Dendritic cell treated with granulocyte-macrophage colony-stimulating factor and Interleukin-4, amounts not matched to agents 40 ng/mL and 50 ng/mL, for 4 days (primary cell): ENCODE measurements around the gene ZNRF3.
"Not testable (repeated sequence)": the region's sequence is repeated elsewhere in the genome, so short reads cannot be mapped to it uniquely, and the experiment has no call there.

Experiments
- H3K27ac Mint-ChIP-seq: one replicate; pipeline ENCODE4 v1.8.0; 2022; ENCODE audit warnings: mild to moderate bottlenecking, mixed read lengths
- H3K27me3 Mint-ChIP-seq: one replicate; pipeline ENCODE4 v1.8.0; 2022; ENCODE audit warnings: mild to moderate bottlenecking, mixed read lengths
- H3K36me3 Mint-ChIP-seq: one replicate; pipeline ENCODE4 v1.8.0; 2022; ENCODE audit warnings: low read depth, mixed read lengths
- H3K4me1 Mint-ChIP-seq: one replicate; pipeline ENCODE4 v1.8.0; 2022; ENCODE audit warnings: low read depth, mixed read lengths
- H3K4me3 Mint-ChIP-seq: one replicate; pipeline ENCODE4 v1.8.0; 2022; ENCODE audit warnings: mild to moderate bottlenecking, moderate library complexity, mixed read lengths
- H3K9me3 Mint-ChIP-seq: one replicate; pipeline ENCODE4 v1.8.0; 2022; ENCODE audit warnings: mixed read lengths
- intact Hi-C: fragments of 100-400 bp; cut with micrococcal nuclease; formaldehyde crosslinking; loops from one replicate; pipeline ENCODE4 v1.15.0; 2022

ZNRF3 gene

GRCh38 chr22:29029202-29030000, 146.0 kb downstream of the ZNRF3 start:
- H3K4me1 Mint-ChIP-seq: peaks cover 19% of the 10 kb centered on the region
- H3K27ac Mint-ChIP-seq: no peak overlapping the region
- peaks cover 48% of the 10 kb centered on the region for H3K27me3 Mint-ChIP-seq

GRCh38 chr22:29030016-29030617, 146.7 kb downstream of the ZNRF3 start:
- Mint-ChIP-seq H3K36me3 (no peaks in the 10 kb centered on the region), H3K9me3 (no peaks in the 10 kb centered on the region), H3K4me3 (peak overlapping the region; percentile 48), H3K27ac (no peak overlapping the region), H3K27me3 (peaks cover 48% of the 10 kb centered on the region), H3K4me1 (peaks cover 19% of the 10 kb centered on the region)
- intact Hi-C loops: no loop called here

More at GRCh38 chr22:29029202-29030000, 146.0 kb downstream of the ZNRF3 start:
- Mint-ChIP-seq H3K9me3 (no peaks in the 10 kb centered on the region), H3K4me3 (no peak overlapping the region), H3K36me3 (no peaks in the 10 kb centered on the region)
- intact Hi-C loops: no loop called here

GRCh38 chr22:29030618-29031226, 147.3 kb downstream of the ZNRF3 start:
- no peaks in the 10 kb centered on the region for H3K9me3 Mint-ChIP-seq
- peaks cover 48% of the 10 kb centered on the region for H3K27me3 Mint-ChIP-seq
- H3K27ac Mint-ChIP-seq: no peak overlapping the region
- intact Hi-C loops: no loop called here
- H3K4me1 Mint-ChIP-seq: peaks cover 19% of the 10 kb centered on the region
- H3K36me3 Mint-ChIP-seq: no peaks in the 10 kb centered on the region
- H3K4me3 Mint-ChIP-seq: peak overlapping the region; percentile 48

GRCh38 chr22:29031227-29032011, 148.0 kb downstream of the ZNRF3 start:
- H3K4me1 Mint-ChIP-seq: peaks cover 19% of the 10 kb centered on the region

GRCh38 chr22:29032014-29032475, 148.7 kb downstream of the ZNRF3 start:
- Mint-ChIP-seq H3K27ac (no peak overlapping the region), H3K36me3 (no peaks in the 10 kb centered on the region), H3K27me3 (peaks cover 48% of the 10 kb centered on the region), H3K4me3 (no peak overlapping the region), H3K4me1 (peaks cover 19% of the 10 kb centered on the region), H3K9me3 (no peaks in the 10 kb centered on the region)
- intact Hi-C loops: no loop called here

More at GRCh38 chr22:29031227-29032011, 148.0 kb downstream of the ZNRF3 start:
- no peaks in the 10 kb centered on the region for H3K36me3 Mint-ChIP-seq
- no peak overlapping the region for H3K4me3 Mint-ChIP-seq
- no peak overlapping the region for H3K27ac Mint-ChIP-seq
- no peaks in the 10 kb centered on the region for H3K9me3 Mint-ChIP-seq
- intact Hi-C loops: no loop called here
- peaks cover 48% of the 10 kb centered on the region for H3K27me3 Mint-ChIP-seq

- Mint-ChIP-seq H3K27me3 (peaks cover 48% of the 10 kb centered on the region), H3K4me1 (peaks cover 19% of the 10 kb centered on the region), H3K4me3 (no peak overlapping the region), H3K36me3 (no peaks in the 10 kb centered on the region), H3K9me3 (no peaks in the 10 kb centered on the region), H3K27ac (no peak overlapping the region)
- intact Hi-C loops: no loop called here
Observed at GRCh38 chr22:29032584-29032983, 149.2 kb downstream of the ZNRF3 start.

- Mint-ChIP-seq H3K27ac (no peak overlapping the region), H3K27me3 (peaks cover 8% of the 10 kb centered on the region), H3K4me3 (no peak overlapping the region), H3K9me3 (no peaks in the 10 kb centered on the region), H3K36me3 (no peaks in the 10 kb centered on the region), H3K4me1 (no peaks in the 10 kb centered on the region)
- intact Hi-C loops: no loop called here
Observed at GRCh38 chr22:29037340-29037932, 154.1 kb downstream of the ZNRF3 start.

- intact Hi-C loops: no loop called here
- Mint-ChIP-seq H3K9me3 (no peaks in the 10 kb centered on the region), H3K4me1 (no peaks in the 10 kb centered on the region), H3K4me3 (no peak overlapping the region), H3K27ac (no peak overlapping the region), H3K36me3 (no peaks in the 10 kb centered on the region), H3K27me3 (no peaks in the 10 kb centered on the region)
Observed at GRCh38 chr22:29039148-29039547, 155.8 kb downstream of the ZNRF3 start.

GRCh38 chr22:29039684-29040083, 156.3 kb downstream of the ZNRF3 start:
- H3K36me3 Mint-ChIP-seq, H3K27ac Mint-ChIP-seq, H3K4me3 Mint-ChIP-seq, H3K4me1 Mint-ChIP-seq, H3K9me3 Mint-ChIP-seq, H3K27me3 Mint-ChIP-seq: not testable (repeated sequence)
- intact Hi-C loops: loop anchor here (1.0 kb wide), 2 partner anchors 184 to 439 kb away; no protein-coding TSS in a partner anchor

- Mint-ChIP-seq H3K4me1 (no peaks in the 10 kb centered on the region), H3K9me3 (no peaks in the 10 kb centered on the region), H3K27ac (no peak overlapping the region), H3K36me3 (no peaks in the 10 kb centered on the region), H3K27me3 (no peaks in the 10 kb centered on the region), H3K4me3 (no peak overlapping the region)
- intact Hi-C loops: loop anchor here (1.0 kb wide), 2 partner anchors 185 to 440 kb away; no protein-coding TSS in a partner anchor
Observed at GRCh38 chr22:29040385-29041275, 157.3 kb downstream of the ZNRF3 start.

GRCh38 chr22:29041408-29041807, 158.0 kb downstream of the ZNRF3 start:
- H3K4me1 Mint-ChIP-seq: no peaks in the 10 kb centered on the region

GRCh38 chr22:29043906-29044575, 160.7 kb downstream of the ZNRF3 start:
- Mint-ChIP-seq H3K4me3 (no peak overlapping the region), H3K27ac (no peak overlapping the region), H3K9me3 (no peaks in the 10 kb centered on the region), H3K4me1 (no peaks in the 10 kb centered on the region), H3K27me3 (no peaks in the 10 kb centered on the region), H3K36me3 (no peaks in the 10 kb centered on the region)
- intact Hi-C loops: no loop called here

More at GRCh38 chr22:29041408-29041807, 158.0 kb downstream of the ZNRF3 start:
- Mint-ChIP-seq H3K36me3 (no peaks in the 10 kb centered on the region), H3K27ac (no peak overlapping the region), H3K4me3 (no peak overlapping the region), H3K27me3 (no peaks in the 10 kb centered on the region), H3K9me3 (no peaks in the 10 kb centered on the region)
- intact Hi-C loops: no loop called here
